ENCODE measurements around the gene PC.

GRCh38 chr11:66964495-66964894, 6.3 kb upstream of the PC start:
- no peak for TF ChIP-seq POLR2A (IDR thresholded peaks at IDR 0.05; ENCODE audit: low read depth, low read length)
- no peak for TF ChIP-seq POLR2AphosphoS5 (IDR thresholded peaks at IDR 0.05; ENCODE audit: low read depth, low read length)
- TF ChIP-seq TAF1 (IDR thresholded peaks at IDR 0.05; ENCODE audit: low read depth, low read length): no peak
- TF ChIP-seq POU2F2 (IDR thresholded peaks at IDR 0.05; ENCODE audit: low read depth, low read length): no peak
- TF ChIP-seq SPI1 (IDR thresholded peaks at IDR 0.05; ENCODE audit: low read depth, low read length): no peak
- no peak for TF ChIP-seq PAX5 (IDR thresholded peaks at IDR 0.05; ENCODE audit: insufficient read depth, low read length, severe bottlenecking)

All from GM12891 (cell line).